DMS79 treated with DMSO at 0.1 percent for 48 hours (cell line): ENCODE results near the gene PLCB1.

Experiments used
- DNase-seq: peaks from one replicate; lab custom pipeline; 2025; lab: John Stamatoyannopoulos, UW

Gene PLCB1

DNA sequence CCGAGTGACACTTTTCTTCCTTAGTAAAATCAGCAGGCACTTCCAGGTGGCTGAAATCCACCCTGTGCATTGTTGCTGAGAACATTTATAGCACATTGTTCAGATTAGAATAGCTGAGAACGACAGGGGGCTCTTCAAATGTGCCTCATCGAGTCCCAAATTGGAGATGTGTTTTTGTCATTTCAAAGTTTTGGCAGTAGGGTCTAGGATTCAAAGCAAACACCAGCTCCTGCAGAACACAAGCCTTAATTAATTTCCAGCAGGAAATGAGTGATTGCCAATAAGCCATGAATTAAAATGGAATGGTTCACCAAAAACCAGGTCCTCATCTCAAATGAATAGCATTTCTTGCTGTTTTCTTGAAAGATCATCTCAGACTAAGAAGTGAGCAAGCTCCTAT, 171.6 kb downstream of the PLCB1 start:
- DNase-seq, result no peak

GRCh38 chr20:8304124-8304816, 172.2 kb downstream of the PLCB1 start:
- no peak for DNase-seq

- no peak for DNase-seq
These were observed 173.4 kb downstream of the PLCB1 start for GRCh38 chr20:8305449-8305978.

DNA sequence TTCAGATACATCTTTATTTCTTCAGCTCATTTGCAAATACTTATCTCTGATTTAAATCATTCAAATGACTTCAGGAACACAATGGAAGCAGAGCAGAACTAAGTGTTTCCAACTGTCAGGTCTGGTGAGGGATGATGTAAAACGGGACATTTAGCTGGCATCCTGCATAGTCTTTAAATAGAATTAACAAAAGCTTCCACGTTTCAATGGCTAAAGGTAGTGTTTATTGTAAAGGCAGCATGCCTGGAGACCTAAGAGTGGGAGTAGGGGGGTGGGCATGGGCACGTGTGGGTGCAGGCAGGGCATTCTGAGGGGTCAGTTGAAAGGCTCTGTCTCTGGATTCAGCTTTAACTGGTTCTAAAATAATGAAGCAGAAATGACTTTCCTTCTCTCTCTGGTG, 174.9 kb downstream of the PLCB1 start:
- DNase-seq, result no peak

GRCh38 chr20:8309634-8310033, 177.6 kb downstream of the PLCB1 start:
- DNase-seq, result no peak

DNA sequence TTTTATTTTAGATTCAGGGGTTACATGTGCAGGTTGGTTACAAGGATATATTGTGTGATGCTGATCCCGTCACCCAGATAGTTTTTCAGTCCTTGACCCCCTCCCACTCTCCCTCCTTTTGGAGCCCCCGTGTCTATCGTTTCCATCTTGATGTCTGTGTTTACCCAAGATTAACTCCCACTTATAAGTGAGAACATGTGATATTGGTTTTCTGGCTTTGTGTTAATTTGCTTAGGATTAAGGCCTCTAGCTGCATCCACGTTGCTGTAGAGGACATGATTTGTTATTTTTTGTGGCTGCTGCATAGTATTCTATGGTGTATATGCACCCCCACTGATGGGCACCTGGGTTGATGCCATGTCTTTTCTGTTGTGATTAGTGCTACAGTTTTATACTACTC, 178.6 kb downstream of the PLCB1 start:
- no peak for DNase-seq

DNA sequence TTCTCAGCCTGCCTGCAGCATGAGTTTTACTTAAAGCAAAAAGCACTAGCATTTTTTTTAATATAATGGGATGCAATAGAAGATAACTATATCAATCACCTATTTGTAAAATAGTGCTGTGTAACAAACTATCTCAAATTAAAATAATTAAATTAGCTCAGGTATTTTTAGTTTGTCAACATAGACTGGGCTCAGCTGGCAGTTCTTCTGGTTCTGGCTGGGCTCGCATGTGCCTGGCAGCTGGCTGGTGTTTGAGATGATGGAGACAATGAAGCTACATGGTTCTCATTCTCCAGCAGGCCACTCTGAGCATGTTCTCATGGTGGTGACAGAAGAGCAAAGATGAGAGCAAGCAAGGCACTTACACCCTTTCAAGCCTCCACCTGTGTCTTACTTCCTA, 181.0 kb downstream of the PLCB1 start:
- no peak for DNase-seq

DNA sequence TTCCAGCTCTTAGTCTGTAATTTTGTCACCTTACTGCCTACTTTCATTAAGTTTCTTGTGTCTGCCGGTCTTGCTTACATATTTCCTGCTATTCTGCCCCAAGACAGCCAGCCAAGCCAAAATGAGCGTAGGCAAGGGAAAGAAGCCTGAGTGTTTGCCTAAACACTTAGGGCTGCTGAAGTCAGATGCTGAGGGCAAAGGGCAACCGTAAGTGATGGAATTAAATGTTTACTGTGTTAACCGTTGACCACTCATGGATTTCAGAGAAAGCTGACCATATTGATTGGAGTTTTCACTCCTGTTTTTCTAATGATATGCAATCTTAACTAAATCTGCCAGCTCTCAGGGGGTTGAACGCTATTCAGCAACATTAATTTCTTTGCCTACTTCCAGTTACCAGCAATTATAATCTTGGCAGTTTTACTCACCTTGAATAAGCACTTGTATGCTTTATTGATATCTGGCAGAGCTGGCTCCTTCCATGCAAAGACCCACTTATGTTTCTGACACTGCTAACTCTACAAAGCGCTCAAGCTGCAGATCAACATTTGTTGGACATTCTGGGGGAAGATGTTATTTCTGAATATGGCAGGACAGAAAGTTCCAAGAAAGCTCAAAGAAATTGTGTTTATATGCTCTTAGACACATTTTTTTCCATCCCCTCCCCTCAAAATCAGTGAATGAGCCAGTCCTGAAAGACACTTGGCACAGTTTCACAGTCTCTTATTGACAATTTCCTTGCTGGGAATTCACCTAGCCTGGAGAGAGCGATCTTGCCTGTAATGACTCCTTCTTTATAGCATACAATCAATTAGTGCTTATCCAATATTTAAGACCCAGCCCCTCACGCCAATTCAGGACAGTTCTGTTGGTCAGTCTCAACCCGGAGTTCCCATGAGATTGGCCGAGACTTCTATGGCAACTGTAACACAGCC, 183.8 kb downstream of the PLCB1 start:
- DNase-seq, result no peak

- no peak for DNase-seq
These were observed 185.4 kb downstream of the PLCB1 start for GRCh38 chr20:8317448-8317847.

DNA sequence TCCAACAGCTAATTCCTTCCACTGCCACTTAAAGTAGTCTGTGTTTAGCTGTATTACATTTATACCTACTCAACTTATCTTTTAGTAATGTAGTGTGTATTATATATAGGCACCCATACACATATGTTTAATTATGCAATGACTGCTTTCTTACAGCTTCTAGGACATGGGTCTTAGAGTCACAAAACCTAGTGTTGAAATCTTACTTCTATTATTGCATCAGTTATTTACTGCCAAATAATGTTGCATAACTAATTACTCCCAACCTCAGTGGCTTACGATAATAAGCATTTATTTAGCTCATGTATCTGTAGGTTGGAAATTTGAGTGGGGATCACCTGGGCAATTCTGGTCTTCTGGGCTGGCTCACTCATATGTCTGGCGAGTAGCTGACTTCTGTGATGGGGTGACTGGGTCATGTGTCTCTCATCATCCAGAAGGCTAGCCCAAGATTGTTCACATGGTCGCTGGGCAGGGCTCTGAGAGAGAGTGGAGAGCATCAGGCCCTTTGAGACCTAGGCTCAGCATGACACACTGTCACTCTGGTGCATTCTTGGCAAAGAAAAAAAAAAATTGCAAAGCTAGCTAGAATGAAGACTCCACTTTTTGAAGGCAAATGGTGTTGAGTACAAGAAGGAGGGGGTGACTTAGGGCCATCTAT, 187.0 kb downstream of the PLCB1 start:
- DNase-seq, result no peak

DNA sequence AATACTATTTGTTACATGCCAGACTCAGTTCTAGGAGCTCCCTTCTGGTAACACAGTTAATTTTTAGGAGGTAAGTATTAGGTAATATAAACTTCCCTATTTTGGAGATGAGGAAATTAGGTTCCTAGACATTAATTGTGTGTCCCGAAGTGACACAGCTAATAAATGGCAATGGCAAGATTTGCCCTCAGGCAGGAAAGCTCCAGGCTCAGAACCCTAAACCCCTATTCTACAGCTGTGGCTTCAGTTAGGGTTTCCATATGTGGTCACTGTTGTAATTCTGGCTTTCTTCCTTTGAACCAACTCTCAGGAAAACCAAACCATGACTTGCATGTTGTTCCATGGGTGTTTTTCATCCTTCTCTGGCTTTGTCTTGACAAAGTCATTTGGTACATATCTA, 188.2 kb downstream of the PLCB1 start:
- DNase-seq, result no peak

DNA sequence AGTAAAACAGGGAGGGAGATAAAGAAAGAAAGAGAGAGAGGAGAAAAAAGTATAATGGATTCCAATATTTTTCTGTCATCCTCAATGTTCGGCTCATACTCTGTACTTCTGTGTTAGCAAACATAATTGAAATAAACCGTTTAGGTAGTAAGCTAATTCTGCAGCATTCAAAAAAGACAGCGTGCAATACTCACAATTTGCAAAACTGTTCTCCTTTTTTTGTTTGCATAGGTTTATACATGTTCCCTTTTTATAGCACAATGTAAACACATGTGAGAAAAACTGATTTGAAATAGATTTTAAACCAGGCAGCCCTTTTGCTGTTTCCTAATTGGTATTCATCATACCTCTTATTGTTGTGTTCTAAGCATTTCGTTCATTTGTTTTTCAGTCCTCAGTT, 188.9 kb downstream of the PLCB1 start:
- DNase-seq, result no peak

- no peak for DNase-seq
These were observed 190.7 kb downstream of the PLCB1 start for GRCh38 chr20:8322662-8323217.

DNA sequence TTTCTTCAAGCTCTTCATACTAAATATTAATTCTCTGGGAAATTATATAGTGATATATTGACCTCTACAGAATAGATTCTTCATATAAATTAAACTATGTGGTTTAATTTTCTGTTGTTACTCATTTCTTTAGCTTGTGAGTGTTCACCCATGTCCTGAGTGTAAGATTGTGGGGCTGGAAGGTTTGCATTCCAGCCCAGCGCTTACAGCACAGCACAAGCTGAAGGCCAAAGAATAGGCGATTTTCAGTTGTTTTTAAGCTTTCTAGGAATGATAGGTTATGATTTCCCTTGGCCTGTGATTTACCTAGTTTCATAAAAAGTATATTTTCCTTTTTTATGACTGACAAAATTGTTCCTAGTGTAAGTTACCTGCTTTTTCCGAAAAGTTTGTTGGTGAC, 194.1 kb downstream of the PLCB1 start:
- no peak for DNase-seq

GRCh38 chr20:8326899-8327298, 194.8 kb downstream of the PLCB1 start:
- DNase-seq, result no peak

GRCh38 chr20:8328189-8328588, 196.1 kb downstream of the PLCB1 start:
- DNase-seq, result no peak

GRCh38 chr20:8330319-8330784, 198.3 kb downstream of the PLCB1 start:
- DNase-seq, result peak; percentile 3

DNA sequence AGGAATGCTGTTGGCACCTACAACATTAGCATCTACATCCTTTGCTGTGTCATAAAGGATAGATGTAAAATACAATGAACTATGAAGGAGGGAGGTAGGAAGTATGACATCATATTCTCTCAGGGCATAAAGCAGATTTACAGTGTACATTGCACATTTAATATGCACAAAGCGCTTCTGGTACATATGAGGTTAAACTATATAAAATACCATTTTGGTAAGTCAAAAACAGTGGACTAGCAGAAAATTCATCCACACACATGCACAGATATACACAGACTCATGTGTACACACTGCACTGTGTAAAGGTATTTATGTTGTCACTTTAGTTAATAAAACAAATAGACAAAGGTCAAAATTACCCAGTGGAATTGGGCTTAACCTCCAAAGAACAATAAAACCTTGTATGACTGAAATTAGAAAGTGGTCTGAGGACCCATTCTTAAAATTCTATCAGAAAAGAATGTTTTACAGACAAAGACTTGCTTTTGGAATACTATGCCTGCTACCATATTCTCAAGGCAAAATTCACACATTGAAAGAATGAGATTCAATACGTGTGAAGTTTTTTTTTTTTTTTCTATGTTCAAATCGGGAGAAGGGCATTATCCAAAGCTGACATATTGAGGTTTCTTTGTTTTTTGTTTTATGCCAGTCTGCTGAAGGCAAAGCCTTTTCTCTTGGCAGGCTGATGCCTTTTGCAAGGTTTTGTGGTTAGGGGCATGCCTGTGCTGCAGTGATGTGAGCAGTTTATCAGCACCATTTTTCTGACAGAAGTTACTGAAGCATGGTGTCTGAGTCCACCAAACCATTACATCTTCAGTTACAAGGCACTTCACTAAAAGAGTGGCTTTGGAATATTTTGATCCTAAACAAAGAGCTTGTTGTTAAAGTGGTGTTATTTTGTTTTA, 199.0 kb downstream of the PLCB1 start:
- DNase-seq, result peak; percentile 8

DNA sequence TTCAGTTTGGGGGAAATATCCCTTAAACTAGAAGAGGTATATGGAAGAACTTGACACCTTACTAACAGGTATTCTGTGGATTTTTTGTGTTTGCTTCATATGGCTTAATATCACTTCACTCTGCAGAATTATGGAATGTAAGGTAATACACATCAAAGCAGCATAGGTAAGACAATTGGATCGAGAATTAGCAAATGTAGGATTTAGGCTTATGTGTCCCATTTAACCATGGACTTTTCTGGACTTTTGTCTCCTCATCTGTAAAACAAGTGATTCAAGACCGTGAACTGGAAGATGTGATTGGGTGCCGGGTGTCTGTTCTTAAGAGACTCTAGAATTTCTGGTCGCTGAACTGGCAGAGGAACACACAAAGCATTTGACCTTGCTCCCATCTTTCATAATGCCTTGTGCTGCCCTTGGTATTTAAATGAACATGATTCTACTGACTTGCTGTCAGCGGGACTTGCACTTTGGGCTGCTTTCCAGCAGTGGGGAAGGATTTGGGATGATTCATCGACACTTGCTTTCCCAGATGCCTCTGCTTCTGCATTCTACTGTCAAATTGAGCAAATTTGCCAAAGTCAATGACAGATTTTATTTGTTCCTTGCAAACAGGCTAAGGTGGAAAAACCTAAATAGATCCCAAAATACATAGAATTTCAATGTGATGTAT, 199.8 kb downstream of the PLCB1 start:
- DNase-seq, result no peak

DNA sequence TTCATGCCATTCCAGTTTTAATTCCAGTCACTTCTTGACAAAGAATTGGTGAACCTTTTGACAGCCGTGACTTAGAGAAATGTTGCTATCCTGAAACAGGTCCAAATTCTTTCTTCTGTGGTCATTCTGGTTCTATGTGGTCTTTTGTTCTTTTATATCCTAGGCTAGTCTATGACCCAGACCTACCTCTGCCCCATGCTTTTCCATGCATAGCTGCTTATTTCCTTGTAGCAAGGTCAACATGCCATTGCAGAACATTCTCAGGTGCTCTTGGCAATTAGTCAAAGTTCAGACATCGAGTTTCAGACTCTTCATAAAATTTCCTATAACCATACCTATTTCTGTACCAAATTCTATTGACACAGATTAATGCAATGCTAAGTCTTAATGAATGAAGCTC, 202.6 kb downstream of the PLCB1 start:
- no peak for DNase-seq

GRCh38 chr20:8335059-8335458, 203.0 kb downstream of the PLCB1 start:
- DNase-seq, result no peak
